Keratinocyte (primary cell): ENCODE data around the gene SHISA5.

ENCODE experiments used
- EZH2 ChIP-seq: IDR thresholded peaks from one replicate; pipeline ENCODE4 v1.6.1; 2012; ENCODE audit warnings: inconsistent platforms, mild to moderate bottlenecking, low read length, moderate library complexity
- TF ChIP-seq, protein P1 (sequence below), 3 experiments: IDR thresholded peaks in 1 of 3; conservative IDR thresholded peaks in 1 of 3; optimal IDR thresholded peaks in 1 of 3; 2 replicates in 2 of 3; 3 replicates in 1 of 3; pipeline versions ENCODE3 to v1.5.1; 2011; ENCODE audit warnings: low read length in 3 of 3, mild to moderate bottlenecking in 3 of 3, moderate library complexity in 2 of 3, control low read depth in 1 of 3, inconsistent platforms in 1 of 3; ENCODE audit not compliant: insufficient read depth in 2 of 3; ENCODE audit errors: extremely low read depth in 1 of 3

DNA sequence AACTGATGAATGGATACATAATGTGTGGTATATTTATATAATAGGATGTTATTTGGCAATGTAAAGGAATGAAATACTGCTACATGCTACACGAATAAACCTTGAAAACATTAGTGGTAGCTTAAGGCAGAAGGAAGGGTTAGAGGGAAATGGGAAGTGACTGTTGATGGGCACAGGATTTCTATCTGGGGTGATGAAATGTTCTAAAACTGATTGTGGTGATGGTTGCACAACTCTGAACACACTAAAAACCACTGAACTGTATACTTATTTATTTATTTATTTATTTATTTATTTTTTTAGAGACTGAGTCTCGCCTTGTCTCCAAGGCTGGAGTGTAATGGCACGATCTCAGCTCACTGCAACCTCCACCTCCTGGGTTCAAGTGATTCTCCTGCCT is 24.8 kb upstream of the SHISA5 start:
- TF ChIP-seq, protein P1, sequence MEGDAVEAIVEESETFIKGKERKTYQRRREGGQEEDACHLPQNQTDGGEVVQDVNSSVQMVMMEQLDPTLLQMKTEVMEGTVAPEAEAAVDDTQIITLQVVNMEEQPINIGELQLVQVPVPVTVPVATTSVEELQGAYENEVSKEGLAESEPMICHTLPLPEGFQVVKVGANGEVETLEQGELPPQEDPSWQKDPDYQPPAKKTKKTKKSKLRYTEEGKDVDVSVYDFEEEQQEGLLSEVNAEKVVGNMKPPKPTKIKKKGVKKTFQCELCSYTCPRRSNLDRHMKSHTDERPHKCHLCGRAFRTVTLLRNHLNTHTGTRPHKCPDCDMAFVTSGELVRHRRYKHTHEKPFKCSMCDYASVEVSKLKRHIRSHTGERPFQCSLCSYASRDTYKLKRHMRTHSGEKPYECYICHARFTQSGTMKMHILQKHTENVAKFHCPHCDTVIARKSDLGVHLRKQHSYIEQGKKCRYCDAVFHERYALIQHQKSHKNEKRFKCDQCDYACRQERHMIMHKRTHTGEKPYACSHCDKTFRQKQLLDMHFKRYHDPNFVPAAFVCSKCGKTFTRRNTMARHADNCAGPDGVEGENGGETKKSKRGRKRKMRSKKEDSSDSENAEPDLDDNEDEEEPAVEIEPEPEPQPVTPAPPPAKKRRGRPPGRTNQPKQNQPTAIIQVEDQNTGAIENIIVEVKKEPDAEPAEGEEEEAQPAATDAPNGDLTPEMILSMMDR (optimal IDR thresholded peaks at IDR 0.05 in 1 of 3, IDR thresholded peaks at IDR 0.05 in 1 of 3, conservative IDR thresholded peaks at IDR 0.05 in 1 of 3; ENCODE audit: extremely low read depth in 1 of 3, insufficient read depth in 2 of 3, low read length in 3 of 3): no peak
- no peak for TF ChIP-seq EZH2
